A673 (cell line): ENCODE results near the gene KCNJ15. TPM values are rescaled to one million over a fixed set of nuclear protein-coding genes. Genes with fewer than 3 reads are reported as not detected.

Experiments
- BruUV-seq: library from RNA; stranded (reverse); fragments of 400-500 nt; replicated peaks from 2 replicates; lab custom pipeline; 2021; lab: Mats Ljungman, UMichigan
- CTCF ChIA-PET: fragments of 300-600 bp; sonication (Branson Sonifier 250); formaldehyde crosslinking; loops from one replicate; lab custom pipeline; 2022; ENCODE audit warnings: antibody characterized with exemption; lab: Charles Lee
- POLR2A ChIA-PET: fragments of 300-600 bp; sonication (Branson Sonifier 250); formaldehyde crosslinking; loops from one replicate; lab custom pipeline; 2022; ENCODE audit warnings: antibody characterized with exemption; ENCODE audit not compliant: low non-redundant PET; lab: Charles Lee
- DNase-seq: peaks from one replicate; pipeline ENCODE4 v3.0.0-alpha.2; 2015; ENCODE audit warnings: low spot score
- H3K27ac ChIP-seq: fragments of 200-600 bp; sonication (generic); 2 replicates; pipeline ENCODE4 v1.5.1; 2016; ENCODE audit warnings: mixed run types, low read depth, mild to moderate bottlenecking, mixed read lengths, antibody characterized with exemption, low read length; ENCODE audit not compliant: poor library complexity, severe bottlenecking
- H3K27me3 ChIP-seq: fragments of 200-600 bp; sonication (generic); replicated peaks from 2 replicates; pipeline ENCODE4 v1.6.1; 2017; ENCODE audit warnings: mixed run types, low read depth, mild to moderate bottlenecking, mixed read lengths, antibody characterized with exemption, low read length; ENCODE audit not compliant: insufficient read depth, poor library complexity
- H3K36me3 ChIP-seq: fragments of 200-600 bp; sonication (generic); 2 replicates; pipeline ENCODE4 v1.6.1; 2016; ENCODE audit warnings: mixed run types, mild to moderate bottlenecking, mixed read lengths, antibody characterized with exemption, low read length; ENCODE audit not compliant: insufficient read depth, poor library complexity, severe bottlenecking
- H3K4me1 ChIP-seq: fragments of 200-600 bp; sonication (generic); 2 replicates; pipeline ENCODE4 v1.6.1; 2017; ENCODE audit warnings: mixed run types, mild to moderate bottlenecking, mixed read lengths, antibody characterized with exemption, low read length; ENCODE audit not compliant: insufficient read depth, poor library complexity, severe bottlenecking
- H3K4me3 ChIP-seq: fragments of 200-600 bp; sonication (generic); 2 replicates; pipeline ENCODE4 v1.5.1; 2016; ENCODE audit warnings: low read depth, mixed run types, mild to moderate bottlenecking, mixed read lengths, low read length; ENCODE audit not compliant: poor library complexity, severe bottlenecking
- H3K9me3 ChIP-seq: fragments of 200-600 bp; sonication (generic); 2 replicates; pipeline ENCODE4 v1.6.1; 2016; ENCODE audit warnings: mixed run types, low read depth, mild to moderate bottlenecking, mixed read lengths, antibody characterized with exemption, low read length; ENCODE audit not compliant: poor library complexity, severe bottlenecking
- CTCF ChIP-seq: fragments of 300-800, 200-600 bp; sonication (generic); conservative IDR thresholded peaks from 2 replicates; pipeline ENCODE4 v1.5.1; 2017; ENCODE audit warnings: low read depth, mild to moderate bottlenecking, antibody characterized with exemption, low read length, moderate library complexity, mixed read lengths
- EZH2 ChIP-seq: fragments of 200-600 bp; sonication (generic); IDR thresholded peaks from 2 replicates; pipeline ENCODE4 v1.6.1; 2017; ENCODE audit warnings: borderline replicate concordance, low read depth, mild to moderate bottlenecking, mixed read lengths, antibody characterized with exemption, low read length; ENCODE audit not compliant: poor library complexity, severe bottlenecking
- intact Hi-C: fragments of 100-400 bp; cut with micrococcal nuclease; formaldehyde crosslinking; loops from one replicate; pipeline ENCODE4 v1.10.0; 2022; ENCODE audit not compliant: unreplicated experiment
- total RNA-seq: library from RNA; stranded (reverse); gene quantifications from 2 replicates; pipeline ENCODE4 v1.2.3, GENCODE V29; 2021

Gene KCNJ15
- total RNA-seq, 1 experiment from 2014 or later, result not detected

- H3K4me1 ChIP-seq, result no peaks in the 10 kb centered on the region
- no peak for TF ChIP-seq CTCF
- TF ChIP-seq EZH2, result no peak
- no peak overlapping the region for H3K4me3 ChIP-seq
- peaks cover 34% of the 10 kb centered on the region for H3K27me3 ChIP-seq
- H3K9me3 ChIP-seq, result no peaks in the 10 kb centered on the region
- no peak overlapping the region for H3K27ac ChIP-seq
- POLR2A ChIA-PET, result no interaction called here
- H3K36me3 ChIP-seq, result no peaks in the 10 kb centered on the region
- no peak for DNase-seq
- CTCF ChIA-PET, result no interaction called here
- intact Hi-C loops, result no loop called here
- no TSS peak for BruUV-seq
Observed at GRCh38 chr21:38257667-38258066, 876 bp downstream of the KCNJ15 start.

- no TSS peak for BruUV-seq
- Histone ChIP-seq H3K27me3 (peaks cover 34% of the 10 kb centered on the region), H3K9me3 (no peaks in the 10 kb centered on the region), H3K4me3 (no peak overlapping the region), H3K36me3 (no peaks in the 10 kb centered on the region), H3K4me1 (no peaks in the 10 kb centered on the region), H3K27ac (no peak overlapping the region)
- TF ChIP-seq EZH2 (no peak), CTCF (no peak)
- ChIA-PET POLR2A (no interaction called here), CTCF (no interaction called here)
- intact Hi-C loops, result no loop called here
- DNase-seq, result no peak
Observed at GRCh38 chr21:38258521-38259485, 2.0 kb downstream of the KCNJ15 start.

- POLR2A ChIA-PET, result no interaction called here
- no peak overlapping the region for H3K4me3 ChIP-seq
- TF ChIP-seq CTCF (no peak), EZH2 (no peak)
Observed at GRCh38 chr21:38259665-38260064, 2.9 kb downstream of the KCNJ15 start.

More at GRCh38 chr21:38259665-38260064, 2.9 kb downstream of the KCNJ15 start:
- CTCF ChIA-PET, result no interaction called here
- H3K4me1 ChIP-seq, result no peaks in the 10 kb centered on the region
- no peak overlapping the region for H3K27ac ChIP-seq
- intact Hi-C loops, result no loop called here
- peaks cover 34% of the 10 kb centered on the region for H3K27me3 ChIP-seq
- no peak for DNase-seq
- no peaks in the 10 kb centered on the region for H3K9me3 ChIP-seq
- no TSS peak for BruUV-seq
- no peaks in the 10 kb centered on the region for H3K36me3 ChIP-seq
